ENCODE measurements around the gene ISM2. TPM values are rescaled to one million over a fixed set of nuclear protein-coding genes. Genes with fewer than 3 reads are reported as not detected.

The ISM2 gene
- total and polyA plus RNA-seq, 2 experiments from 2014 or later = 0.69 to 1.3 TPM

- TF ChIP-seq ZNF462 (CRISPR knock-in tag; IDR thresholded peaks at IDR 0.05) = no peak
- no peak for TF ChIP-seq CTCF (conservative IDR thresholded peaks at IDR 0.05; ENCODE audit: low read depth in 2 of 2)
- TF ChIP-seq CREB1 (CRISPR knock-in tag; IDR thresholded peaks at IDR 0.05; ENCODE audit: low read depth) = no peak
- TF ChIP-seq JUNB (IDR thresholded peaks at IDR 0.05; ENCODE audit: unreplicated experiment) = no peak
These were observed 16.2 kb downstream of the ISM2 start (continued) for GRCh38 chr14:77482422-77482821.

- Histone ChIP-seq H3K79me2 (replicated peaks; ENCODE audit: insufficient read depth) (no peaks in the 10 kb centered on the region), H3K27me3 (ENCODE audit: insufficient read depth) (no peaks in the 10 kb centered on the region), H3K9me2 (ENCODE audit: insufficient read depth) (no peaks in the 10 kb centered on the region), H4K20me1 (replicated peaks; ENCODE audit: insufficient read depth) (no peaks in the 10 kb centered on the region), H3F3A (replicated peaks; ENCODE audit: low read depth) (no peaks in the 10 kb centered on the region), H2AFZ (no peak overlapping the region), H3K27ac (ENCODE audit: low read depth) (no peak overlapping the region), H3K36me3 (ENCODE audit: insufficient read depth) (no peaks in the 10 kb centered on the region), H3K4me2 (no peak overlapping the region), H3K4me1 (ENCODE audit: insufficient read depth) (no peaks in the 10 kb centered on the region), H3K4me3 (no peak overlapping the region)
- ATAC-seq = no peak
- Mint-ChIP-seq H3K4me1 (peaks cover 13% of the 10 kb centered on the region), H3K27ac (no peak overlapping the region), H3K9me3 (no peaks in the 10 kb centered on the region), H3K4me3 (no peak overlapping the region), H3K36me3 (ENCODE audit: low read depth) (no peaks in the 10 kb centered on the region), H3K27me3 (ENCODE audit: insufficient read depth, low read depth, poor library complexity) (peaks cover 2% of the 10 kb centered on the region)
- no peak for DNase-seq (ENCODE audit: low spot score)
- TF ChIP-seq STAT1 (IDR thresholded peaks at IDR 0.05; ENCODE audit: unreplicated experiment) = no peak
- no peak for TF ChIP-seq CTCF (conservative IDR thresholded peaks at IDR 0.05; ENCODE audit: low read depth in 2 of 2)
- TF ChIP-seq NANOG (IDR thresholded peaks at IDR 0.05; ENCODE audit: borderline replicate concordance) = no peak
- no peak for TF ChIP-seq REST (IDR thresholded peaks at IDR 0.05; ENCODE audit: unreplicated experiment)
- TF ChIP-seq JUNB (IDR thresholded peaks at IDR 0.05; ENCODE audit: unreplicated experiment) = no peak
- TF ChIP-seq ETS1 (IDR thresholded peaks at IDR 0.05) = no peak
- no peak for TF ChIP-seq EZH2phosphoT487 (IDR thresholded peaks at IDR 0.05; ENCODE audit: unreplicated experiment)
- no peak for TF ChIP-seq EZH2 (IDR thresholded peaks at IDR 0.05; ENCODE audit: low read depth, unreplicated experiment)
These were observed 19.8 kb downstream of the ISM2 start for GRCh38 chr14:77478796-77479195.

Measured in GM23338 (cell line).